DND-41 (cell line): ENCODE results near the gene STRN4.
A peak's percentile ranks its signal among the peaks of the same experiment; 100 is the strongest.

ENCODE experiments used
- ATAC-seq: fragments of 200-7000 bp; cut with Tn5 transposase; 3 replicates; pipeline ENCODE4 v1.9.1; 2021; ENCODE audit warnings: low read depth; ENCODE audit not compliant: insufficient read depth
- DNase-seq: peaks from one replicate; pipeline ENCODE4 v3.0.0-alpha.2; 2020
- H2AFZ ChIP-seq: 2 replicates; pipeline ENCODE4 v1.6.0; 2012; ENCODE audit warnings: low read depth, low read length
- H3K27ac ChIP-seq: 2 replicates; pipeline ENCODE4 v1.5.1; 2012; ENCODE audit warnings: low read length, inconsistent platforms
- H3K27me3 ChIP-seq: fragments of 200-600 bp; sonication (generic); 2 replicates; pipeline ENCODE4 v1.6.0; 2012; ENCODE audit warnings: low read length, mild to moderate bottlenecking, inconsistent platforms; ENCODE audit not compliant: insufficient read depth, poor library complexity
- H3K36me3 ChIP-seq: 2 replicates; pipeline ENCODE4 v1.5.1; 2012; ENCODE audit warnings: low read length, inconsistent platforms; ENCODE audit not compliant: insufficient read depth
- H3K4me1 ChIP-seq: 2 replicates; pipeline ENCODE4 v1.5.1; 2012; ENCODE audit warnings: mild to moderate bottlenecking, low read length; ENCODE audit not compliant: insufficient read depth
- H3K4me2 ChIP-seq: 2 replicates; pipeline ENCODE4 v1.6.0; 2012; ENCODE audit warnings: mild to moderate bottlenecking, moderate library complexity, low read length, inconsistent platforms; ENCODE audit not compliant: insufficient read depth
- H3K4me3 ChIP-seq, 2 experiments: fragments of 200-600 bp in 1 of 2; shearing (Covaris generic) in 1 of 2; 2 replicates each; pipeline ENCODE4 v1.5.1; 2012 to 2016; ENCODE audit warnings: inconsistent platforms in 2 of 2, low read length in 2 of 2, mild to moderate bottlenecking in 2 of 2, low read depth in 1 of 2, moderate library complexity in 1 of 2
- H3K79me2 ChIP-seq: 2 replicates; pipeline ENCODE4 v1.6.0; 2012; ENCODE audit warnings: low read length, inconsistent platforms; ENCODE audit not compliant: insufficient read depth
- H3K9ac ChIP-seq: 2 replicates; pipeline ENCODE4 v1.6.0; 2012; ENCODE audit warnings: low read depth, mild to moderate bottlenecking, inconsistent platforms, low read length, moderate library complexity
- H3K9me3 ChIP-seq: 2 replicates; pipeline ENCODE4 v1.5.1; 2012; ENCODE audit warnings: low read length, moderate library complexity, mild to moderate bottlenecking, inconsistent platforms; ENCODE audit not compliant: insufficient read depth, severe bottlenecking
- H4K20me1 ChIP-seq: 2 replicates; pipeline ENCODE4 v1.6.0; 2012; ENCODE audit warnings: low read length; ENCODE audit not compliant: insufficient read depth
- EZH2 ChIP-seq: IDR thresholded peaks from 3 replicates; pipeline ENCODE4 v1.6.1; 2012; ENCODE audit warnings: borderline replicate concordance, low read depth, mild to moderate bottlenecking, moderate library complexity, low read length, inconsistent platforms; ENCODE audit not compliant: severe bottlenecking
- TF ChIP-seq, protein P1 (sequence below): IDR thresholded peaks from 2 replicates; pipeline ENCODE4 v1.5.1; 2012; ENCODE audit warnings: borderline replicate concordance, low read length, moderate library complexity, mild to moderate bottlenecking; ENCODE audit not compliant: poor library complexity, severe bottlenecking; ENCODE audit errors: extremely low read depth

Gene STRN4

DNA sequence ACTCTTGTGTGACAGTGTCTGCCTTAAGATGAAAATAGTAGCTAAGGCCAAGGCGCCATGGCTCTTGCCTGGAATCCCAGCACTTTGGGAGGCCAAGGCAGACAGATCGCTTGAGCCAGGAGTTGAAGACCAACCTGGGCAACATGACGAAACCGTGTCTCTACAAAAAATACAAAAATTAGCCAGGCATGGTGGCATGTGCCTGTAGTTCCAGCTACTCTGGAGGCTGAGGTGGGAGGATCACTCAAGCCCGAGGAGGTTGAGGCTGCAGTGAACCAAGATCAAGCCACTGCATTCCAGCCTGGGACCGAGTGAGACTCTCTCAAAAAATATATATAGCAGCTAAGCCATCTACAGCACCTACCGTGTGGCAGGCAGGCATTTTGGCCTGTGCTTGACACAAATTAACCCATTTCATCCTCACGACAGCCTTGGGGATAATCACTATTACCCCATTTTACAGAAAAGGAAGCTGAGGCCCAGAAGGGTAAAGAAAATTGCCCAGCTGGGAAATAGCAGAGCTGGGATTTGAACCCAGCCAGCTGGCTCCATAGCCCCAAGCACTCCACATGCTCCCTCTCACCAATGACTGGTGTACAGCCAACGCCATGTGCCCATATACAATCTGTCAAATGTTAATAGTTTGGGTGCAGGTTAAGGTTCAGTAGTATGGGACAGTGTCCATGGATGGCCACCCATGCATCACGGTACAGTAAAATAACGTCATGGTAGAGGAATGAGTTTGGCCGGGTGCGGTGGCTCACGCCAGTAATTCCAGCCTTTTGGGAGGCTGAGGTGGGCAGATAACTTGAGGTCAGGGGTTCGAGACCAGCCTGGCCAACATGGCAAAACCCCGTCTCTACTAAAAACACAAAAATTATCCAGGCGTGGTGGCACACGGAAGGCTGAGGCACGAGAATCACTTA lies 39.1 kb upstream of the STRN4 start:
- Histone ChIP-seq H3K9me3 (no peaks in the 10 kb centered on the region), H3K36me3 (peaks cover 56% of the 10 kb centered on the region), H3K4me1 (peaks cover 53% of the 10 kb centered on the region), H3K27ac (peak overlapping the region; percentile 94), H3K27me3 (no peaks in the 10 kb centered on the region), H3K4me3 (peak overlapping the region; percentile 86 to 88; a peak in 3 of 4 replicates), H3K4me2 (peak overlapping the region; percentile 94), H4K20me1 (peaks cover 60% of the 10 kb centered on the region), H3K9ac (peak overlapping the region; percentile 70), H2AFZ (peak overlapping the region; percentile 58; the same call in 1 of the 2 replicates), H3K79me2 (peaks cover 74% of the 10 kb centered on the region)
- no peak for DNase-seq
- no peak for TF ChIP-seq EZH2
- TF ChIP-seq, protein P1, sequence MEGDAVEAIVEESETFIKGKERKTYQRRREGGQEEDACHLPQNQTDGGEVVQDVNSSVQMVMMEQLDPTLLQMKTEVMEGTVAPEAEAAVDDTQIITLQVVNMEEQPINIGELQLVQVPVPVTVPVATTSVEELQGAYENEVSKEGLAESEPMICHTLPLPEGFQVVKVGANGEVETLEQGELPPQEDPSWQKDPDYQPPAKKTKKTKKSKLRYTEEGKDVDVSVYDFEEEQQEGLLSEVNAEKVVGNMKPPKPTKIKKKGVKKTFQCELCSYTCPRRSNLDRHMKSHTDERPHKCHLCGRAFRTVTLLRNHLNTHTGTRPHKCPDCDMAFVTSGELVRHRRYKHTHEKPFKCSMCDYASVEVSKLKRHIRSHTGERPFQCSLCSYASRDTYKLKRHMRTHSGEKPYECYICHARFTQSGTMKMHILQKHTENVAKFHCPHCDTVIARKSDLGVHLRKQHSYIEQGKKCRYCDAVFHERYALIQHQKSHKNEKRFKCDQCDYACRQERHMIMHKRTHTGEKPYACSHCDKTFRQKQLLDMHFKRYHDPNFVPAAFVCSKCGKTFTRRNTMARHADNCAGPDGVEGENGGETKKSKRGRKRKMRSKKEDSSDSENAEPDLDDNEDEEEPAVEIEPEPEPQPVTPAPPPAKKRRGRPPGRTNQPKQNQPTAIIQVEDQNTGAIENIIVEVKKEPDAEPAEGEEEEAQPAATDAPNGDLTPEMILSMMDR, result no peak
- ATAC-seq, result no peak

DNA sequence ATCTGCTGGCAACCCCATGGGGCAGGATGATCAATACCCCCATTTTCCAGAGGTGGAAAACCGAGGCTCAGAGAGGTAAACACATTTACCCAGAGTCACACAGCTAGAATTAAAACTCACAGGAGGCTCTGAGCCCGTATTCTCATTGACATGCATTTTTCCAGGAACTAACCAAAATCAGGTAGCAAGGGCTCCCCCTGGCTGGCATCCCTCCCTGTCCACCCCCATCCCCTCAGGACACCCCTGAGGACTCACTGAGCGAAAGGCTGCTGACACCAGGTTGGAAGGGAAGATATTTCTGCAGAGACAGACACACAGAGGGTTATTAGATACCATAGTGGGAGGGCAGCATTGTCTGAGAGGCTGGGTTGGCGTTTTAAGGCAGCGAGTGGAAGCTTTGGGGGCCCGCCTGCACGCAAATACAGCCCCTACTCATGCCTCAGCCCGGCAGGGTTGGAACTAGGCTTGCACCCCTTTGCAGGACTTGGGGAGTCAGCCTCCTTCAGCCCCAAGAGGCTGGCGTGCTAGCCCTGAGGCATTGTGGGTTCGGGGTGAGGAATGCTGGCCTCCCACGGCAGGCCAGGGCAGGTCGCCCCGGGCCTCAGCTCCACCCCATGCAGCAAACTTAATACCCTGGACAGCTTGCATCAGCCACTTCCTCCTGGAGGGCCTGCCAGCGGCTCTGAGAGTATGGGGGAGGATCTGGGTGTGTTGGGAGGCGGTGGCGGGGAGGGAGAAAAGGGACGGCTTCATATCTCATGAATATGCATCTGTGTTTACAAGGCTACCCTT lies 38.2 kb upstream of the STRN4 start:
- H3K9me3 ChIP-seq, result no peaks in the 10 kb centered on the region
- H3K4me3 ChIP-seq, result peak overlapping the region; percentile 86 to 88; a peak in 3 of 4 replicates
- no peak for TF ChIP-seq EZH2
- TF ChIP-seq, protein P1, result peak; percentile 70
- peaks cover 51% of the 10 kb centered on the region for H3K4me1 ChIP-seq
- H4K20me1 ChIP-seq, result peaks cover 66% of the 10 kb centered on the region
- peak overlapping the region; percentile 94 for H3K4me2 ChIP-seq
- H3K27me3 ChIP-seq, result no peaks in the 10 kb centered on the region
- ATAC-seq (peak; percentile 68), DNase-seq (peak; percentile 92)
- H2AFZ ChIP-seq, result peak overlapping the region; percentile 58
- peak overlapping the region; percentile 70 for H3K9ac ChIP-seq
- peaks cover 63% of the 10 kb centered on the region for H3K36me3 ChIP-seq
- H3K27ac ChIP-seq, result peak overlapping the region; percentile 94
- H3K79me2 ChIP-seq, result peaks cover 77% of the 10 kb centered on the region

DNA sequence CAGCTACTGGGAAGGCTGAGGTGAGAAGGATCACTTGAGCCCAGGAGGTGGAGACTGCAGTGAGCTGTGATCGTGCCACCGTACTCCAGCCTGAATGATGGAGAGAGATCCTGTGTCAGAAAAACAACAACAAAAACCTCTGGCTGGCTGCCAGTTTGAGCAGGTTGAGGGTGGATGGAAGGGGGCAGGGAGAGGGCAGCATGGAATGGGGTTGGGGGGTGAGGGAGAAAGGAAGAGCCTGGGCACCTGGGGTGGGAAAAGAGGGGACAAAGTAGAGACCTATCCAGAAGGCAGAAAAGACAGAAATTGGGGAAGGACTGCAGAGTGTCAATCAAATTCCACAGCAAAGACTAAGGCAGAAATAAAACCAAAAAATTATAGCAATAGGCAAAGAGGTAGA lies 37.4 kb upstream of the STRN4 start:
- TF ChIP-seq, protein P1, result no peak
- TF ChIP-seq EZH2, result no peak
- peaks cover 71% of the 10 kb centered on the region for H4K20me1 ChIP-seq
- DNase-seq (no peak), ATAC-seq (no peak)
- H3K79me2 ChIP-seq, result peaks cover 81% of the 10 kb centered on the region
- H3K4me3 ChIP-seq, result peak overlapping the region; percentile 86 to 88; a peak in 3 of 4 replicates
- H3K36me3 ChIP-seq, result peaks cover 69% of the 10 kb centered on the region
- H3K9ac ChIP-seq, result peak overlapping the region; percentile 70
- H2AFZ ChIP-seq, result no peak overlapping the region
- H3K9me3 ChIP-seq, result no peaks in the 10 kb centered on the region
- H3K27me3 ChIP-seq, result no peaks in the 10 kb centered on the region
- peak overlapping the region; percentile 94 for H3K4me2 ChIP-seq
- peaks cover 43% of the 10 kb centered on the region for H3K4me1 ChIP-seq
- H3K27ac ChIP-seq, result peak overlapping the region; percentile 94
